HG03439 (cell line): ENCODE measurements around the gene GRM3.
"Not testable (repeated sequence)": the region's sequence is repeated elsewhere in the genome, so short reads cannot be mapped to it uniquely, and the experiment has no call there.

Experiments
- ATAC-seq: cut with Tn5 transposase; IDR thresholded peaks from one replicate; pipeline ENCODE4 v1.9.1; 2021; ENCODE audit warnings: mild to moderate bottlenecking, moderate library complexity; ENCODE audit not compliant: unreplicated experiment

GRM3 gene

GRCh38 chr7:86643561-86644281, at the start of gene GRM3:
GRM3 (plus strand) TSS chr7:86643909; CDS start chr7:86765146, 121,237 bp downstream.
- ATAC-seq, result no peak

GRCh38 chr7:86598311-86598710, 45.4 kb upstream of the GRM3 start:
- no peak for ATAC-seq

GRCh38 chr7:86598721-86599120, 45.0 kb upstream of the GRM3 start:
- no peak for ATAC-seq

- ATAC-seq, result no peak
These were observed 43.0 kb upstream of the GRM3 start for GRCh38 chr7:86600506-86601290.

GRCh38 chr7:86615711-86616110, 28.0 kb upstream of the GRM3 start:
- not testable (repeated sequence) for ATAC-seq

- no peak for ATAC-seq
These were observed 844 bp downstream of the GRM3 start for GRCh38 chr7:86644282-86645224.

- ATAC-seq, result no peak
These were observed 1.5 kb downstream of the GRM3 start for GRCh38 chr7:86645225-86645608.

- ATAC-seq, result no peak
These were observed 2.1 kb downstream of the GRM3 start for GRCh38 chr7:86645676-86646276.

- ATAC-seq, result no peak
These were observed 3.8 kb downstream of the GRM3 start for GRCh38 chr7:86647385-86648094.

GRCh38 chr7:86648169-86648568, 4.5 kb downstream of the GRM3 start:
- no peak for ATAC-seq

- no peak for ATAC-seq
These were observed 10.4 kb downstream of the GRM3 start for GRCh38 chr7:86653919-86654659.

GRCh38 chr7:86657948-86658347, 14.2 kb downstream of the GRM3 start:
- ATAC-seq, result no peak

- no peak for ATAC-seq
These were observed 17.3 kb downstream of the GRM3 start for GRCh38 chr7:86660950-86661462.

- no peak for ATAC-seq
These were observed 20.8 kb downstream of the GRM3 start for GRCh38 chr7:86664486-86664885.

GRCh38 chr7:86664991-86665390, 21.3 kb downstream of the GRM3 start:
- no peak for ATAC-seq

- no peak for ATAC-seq
These were observed 22.0 kb downstream of the GRM3 start for GRCh38 chr7:86665669-86666068.

- ATAC-seq, result no peak
These were observed 24.0 kb downstream of the GRM3 start for GRCh38 chr7:86667732-86668131.

GRCh38 chr7:86668315-86668714, 24.6 kb downstream of the GRM3 start:
- ATAC-seq, result no peak

GRCh38 chr7:86687831-86688230, 44.1 kb downstream of the GRM3 start:
- no peak for ATAC-seq
